CD4-positive, alpha-beta memory T cell (primary cell): ENCODE measurements around the gene NR5A2. TPM values are rescaled to one million over a fixed set of nuclear protein-coding genes. Genes with fewer than 3 reads are reported as not detected.

Experiments used
- CTCF ChIA-PET: fragments of 350-600 bp; sonication (Branson Sonifier 250); formaldehyde crosslinking; loops from one replicate; lab custom pipeline; 2021; ENCODE audit warnings: inconsistent platforms; ENCODE audit not compliant: partially characterized antibody; lab: Charles Lee
- POLR2A ChIA-PET: fragments of 350-600 bp; sonication (Branson Sonifier 250); formaldehyde crosslinking; loops from one replicate; lab custom pipeline; 2021; ENCODE audit not compliant: partially characterized antibody; lab: Charles Lee
- DNase-seq, 5 donors: peaks; one replicate each; pipeline versions ENCODE4 v3.0.0 to v3.0.0-alpha.2; 2020 to 2022; ENCODE audit warnings: mixed read lengths in 1 of 5
- H3K27ac ChIP-seq: one replicate; pipeline ENCODE4 v1.7.0; 2013; ENCODE audit warnings: low read depth, low read length
- H3K27me3 ChIP-seq: 2 replicates; pipeline ENCODE4 v1.7.0; 2013; ENCODE audit warnings: mild to moderate bottlenecking, low read length, moderate library complexity; ENCODE audit not compliant: insufficient read depth
- H3K36me3 ChIP-seq: 2 replicates; pipeline ENCODE4 v1.7.0; 2013; ENCODE audit warnings: mild to moderate bottlenecking, low read length, moderate library complexity; ENCODE audit not compliant: insufficient read depth
- H3K4me1 ChIP-seq: 2 replicates; pipeline ENCODE4 v1.7.0; 2013; ENCODE audit warnings: mild to moderate bottlenecking, low read length, moderate library complexity; ENCODE audit not compliant: insufficient read depth
- H3K4me3 ChIP-seq, 2 donors: one replicate each; pipeline ENCODE4 v1.7.0; 2013; ENCODE audit warnings: low read length in 2 of 2, mild to moderate bottlenecking in 1 of 2
- H3K9me3 ChIP-seq, 2 donors: one replicate each; pipeline ENCODE4 v1.7.0; 2013; ENCODE audit warnings: low read length in 2 of 2, control low read depth in 1 of 2; ENCODE audit not compliant: control insufficient read depth in 1 of 2
- H3K27ac Mint-ChIP-seq, 7 donors: one replicate each; pipeline ENCODE4 v1.8.0; 2020 to 2021; ENCODE audit warnings: mixed read lengths in 7 of 7, mild to moderate bottlenecking in 6 of 7, inconsistent platforms in 3 of 7, moderate library complexity in 3 of 7
- H3K27me3 Mint-ChIP-seq, 2 donors: one replicate each; pipeline ENCODE4 v1.8.0; 2020 to 2021; ENCODE audit warnings: mixed read lengths in 2 of 2
- H3K36me3 Mint-ChIP-seq, 2 donors: one replicate each; pipeline ENCODE4 v1.8.0; 2020 to 2021; ENCODE audit warnings: mixed read lengths in 2 of 2, inconsistent platforms in 1 of 2, mild to moderate bottlenecking in 1 of 2
- H3K4me1 Mint-ChIP-seq, 4 donors: one replicate each; pipeline ENCODE4 v1.8.0; 2020 to 2021; ENCODE audit warnings: mixed read lengths in 4 of 4, mild to moderate bottlenecking in 1 of 4
- H3K4me3 Mint-ChIP-seq, 8 donors: one replicate each; pipeline ENCODE4 v1.8.0; 2020 to 2021; ENCODE audit warnings: mixed read lengths in 8 of 8, mild to moderate bottlenecking in 7 of 8, moderate library complexity in 6 of 8, inconsistent platforms in 3 of 8
- H3K9me3 Mint-ChIP-seq, 8 donors: one replicate each; pipeline ENCODE4 v1.8.0; 2020 to 2021; ENCODE audit warnings: mixed read lengths in 8 of 8, mild to moderate bottlenecking in 5 of 8, inconsistent platforms in 3 of 8, moderate library complexity in 1 of 8
- intact Hi-C: fragments of 100-400 bp; cut with micrococcal nuclease; formaldehyde crosslinking; loops from one replicate; pipeline ENCODE4 v1.15.1; 2023
- polyA plus RNA-seq, 2 donors: library from polyadenylated mRNA; unstranded; fragments of 300-500 nt; fragmentation: Illumina TruSeq; gene quantifications; one replicate each; pipeline ENCODE4 v1.2.3, GENCODE V29; 2021
- total RNA-seq, 2 experiments: library from RNA; stranded (reverse); gene quantifications; one replicate each; pipeline ENCODE4 v1.2.3, GENCODE V29; 2021

Gene NR5A2
- total and polyA plus RNA-seq, 4 experiments from 2014 or later: not detected

- no peak overlapping the region for H3K4me3 Mint-ChIP-seq
- CTCF ChIA-PET: no interaction called here
- H3K27ac Mint-ChIP-seq: no peak overlapping the region
- intact Hi-C loops: no loop called here
- peaks cover 17 to 26% (median 23%) of the 10 kb centered on the region in 4 donors for H3K4me1 Mint-ChIP-seq
- H3K27me3 Mint-ChIP-seq: peaks cover 1 to 5% of the 10 kb centered on the region in 2 donors
- no peak for DNase-seq
- H3K36me3 ChIP-seq: no peaks in the 10 kb centered on the region
- H3K9me3 Mint-ChIP-seq: no peaks in the 10 kb centered on the region
- H3K27me3 ChIP-seq: no peaks in the 10 kb centered on the region
- H3K4me1 ChIP-seq: peaks cover 18% of the 10 kb centered on the region
- no peaks in the 10 kb centered on the region for H3K36me3 Mint-ChIP-seq
- POLR2A ChIA-PET: no interaction called here
- H3K4me3 ChIP-seq: no peak overlapping the region
- H3K27ac ChIP-seq: no peak overlapping the region
- H3K9me3 ChIP-seq: no peaks in the 10 kb centered on the region
These were observed 196.8 kb downstream of the NR5A2 start for GRCh38 chr1:200224315-200224714.

GRCh38 chr1:200226268-200226968 is 198.9 kb downstream of the NR5A2 start:
- intact Hi-C loops: no loop called here
- H3K4me3 Mint-ChIP-seq: peak overlapping the region; percentile 34 to 83 (median 61)
- no peak overlapping the region for H3K27ac ChIP-seq
- H3K4me3 ChIP-seq: no peak overlapping the region
- POLR2A ChIA-PET: interaction anchor here (1.0 kb wide), 1 partner anchor 72 kb away, joined by 5 read pairs; no protein-coding TSS in a partner anchor
- H3K9me3 Mint-ChIP-seq: no peaks in the 10 kb centered on the region
- H3K36me3 Mint-ChIP-seq: no peaks in the 10 kb centered on the region
- H3K4me1 ChIP-seq: peaks cover 18% of the 10 kb centered on the region
- CTCF ChIA-PET: no interaction called here
- peak overlapping the region; percentile 1 to 85 (median 71) for H3K27ac Mint-ChIP-seq
- H3K27me3 Mint-ChIP-seq: peaks cover 1 to 2% of the 10 kb centered on the region in 2 donors
- H3K4me1 Mint-ChIP-seq: peaks cover 17 to 26% (median 23%) of the 10 kb centered on the region in 4 donors
- peak in 4 of 5 donors; percentile 19 to 27 (median 22) for DNase-seq
- no peaks in the 10 kb centered on the region for H3K27me3 ChIP-seq
- no peaks in the 10 kb centered on the region for H3K36me3 ChIP-seq
- H3K9me3 ChIP-seq: no peaks in the 10 kb centered on the region

DNA sequence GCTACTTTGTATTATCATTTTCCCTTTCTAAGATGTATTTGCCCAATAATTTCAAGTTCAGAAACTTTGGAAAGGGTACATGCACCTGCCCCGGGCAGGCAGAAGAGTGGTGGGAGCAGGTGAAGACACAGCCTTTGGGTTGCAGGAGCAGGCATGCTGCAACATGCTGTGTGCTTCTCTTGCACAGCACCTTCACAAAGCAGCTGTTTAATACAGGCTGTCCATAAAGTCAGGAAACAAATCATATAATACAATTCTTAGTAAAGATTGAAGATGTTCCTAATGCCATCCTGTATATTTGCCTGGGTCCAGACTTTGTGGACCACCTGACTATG is 199.4 kb downstream of the NR5A2 start:
- no peaks in the 10 kb centered on the region for H3K36me3 ChIP-seq
- H3K4me1 ChIP-seq: peaks cover 18% of the 10 kb centered on the region
- Mint-ChIP-seq H3K27ac (peak overlapping the region in 4 of 7 donors; percentile 20 to 83 (median 71)), H3K4me1 (peaks cover 15 to 23% (median 21%) of the 10 kb centered on the region in 4 donors), H3K4me3 (peak overlapping the region; percentile 23 to 83 (median 56)), H3K9me3 (no peaks in the 10 kb centered on the region), H3K27me3 (no peaks in the 10 kb centered on the region), H3K36me3 (no peaks in the 10 kb centered on the region)
- POLR2A ChIA-PET: interaction anchor here (1.0 kb wide), 1 partner anchor 73 kb away, joined by 5 read pairs; no protein-coding TSS in a partner anchor
- H3K27ac ChIP-seq: no peak overlapping the region
- H3K27me3 ChIP-seq: no peaks in the 10 kb centered on the region
- CTCF ChIA-PET: no interaction called here
- intact Hi-C loops: no loop called here
- DNase-seq: no peak
- no peaks in the 10 kb centered on the region for H3K9me3 ChIP-seq
- no peak overlapping the region for H3K4me3 ChIP-seq
